ENCODE data around the gene SELPLG.

The SELPLG gene

GRCh38 chr12:108653922-108654321 is 20.2 kb upstream of the SELPLG start:
- Histone ChIP-seq H3F3A (ENCODE audit: insufficient read depth, low read length) (peaks cover 2% of the 10 kb centered on the region; the same call in 1 of the 2 replicates), H3K79me2 (ENCODE audit: low read length) (peaks cover 40% of the 10 kb centered on the region), H2AFZ (ENCODE audit: low read length) (no peak overlapping the region), H3K4me2 (ENCODE audit: low read depth, low read length) (no peak overlapping the region), H3K27me3 (replicated peaks; ENCODE audit: insufficient read depth, low read length) (no peaks in the 10 kb centered on the region), H3K36me3 (replicated peaks; ENCODE audit: insufficient read depth, low read length) (peaks cover 11% of the 10 kb centered on the region), H4K20me1 (ENCODE audit: insufficient read depth, low read length) (no peaks in the 10 kb centered on the region), H3K27ac (ENCODE audit: low read length) (no peak overlapping the region), H3K9me2 (replicated peaks; ENCODE audit: insufficient read depth, low read length) (no peaks in the 10 kb centered on the region), H3K9ac (ENCODE audit: low read length) (no peak overlapping the region), H3K9me3 (replicated peaks; ENCODE audit: insufficient read depth, low read length) (no peaks in the 10 kb centered on the region), H3K4me3 (ENCODE audit: low read length) (no peak overlapping the region), H3K4me1 (ENCODE audit: low read length) (no peaks in the 10 kb centered on the region)
- DNase-seq = no peak
- no peak for TF ChIP-seq EZH2 (optimal IDR thresholded peaks at IDR 0.05; ENCODE audit: low read depth, low read length)
- no peak for TF ChIP-seq CTCF (IDR thresholded peaks at IDR 0.05; ENCODE audit: low read length)
- TF ChIP-seq EZH2phosphoT487 (IDR thresholded peaks at IDR 0.05; ENCODE audit: low read length) = no peak

- peaks cover 40% of the 10 kb centered on the region for H3K79me2 ChIP-seq (ENCODE audit: low read length)
- no peak overlapping the region for H2AFZ ChIP-seq (ENCODE audit: low read length)
- no peaks in the 10 kb centered on the region for H3K9me2 ChIP-seq (replicated peaks; ENCODE audit: insufficient read depth, low read length)
- no peaks in the 10 kb centered on the region for H3K4me1 ChIP-seq (ENCODE audit: low read length)
- H3K9ac ChIP-seq (ENCODE audit: low read length) = no peak overlapping the region
- H3K9me3 ChIP-seq (replicated peaks; ENCODE audit: insufficient read depth, low read length) = no peaks in the 10 kb centered on the region
- no peaks in the 10 kb centered on the region for H3K27me3 ChIP-seq (replicated peaks; ENCODE audit: insufficient read depth, low read length)
- no peak overlapping the region for H3K4me2 ChIP-seq (ENCODE audit: low read depth, low read length)
- no peak overlapping the region for H3K4me3 ChIP-seq (ENCODE audit: low read length)
- TF ChIP-seq EZH2phosphoT487 (IDR thresholded peaks at IDR 0.05; ENCODE audit: low read length) = no peak
- TF ChIP-seq EZH2 (optimal IDR thresholded peaks at IDR 0.05; ENCODE audit: low read depth, low read length) = no peak
- TF ChIP-seq CTCF (IDR thresholded peaks at IDR 0.05; ENCODE audit: low read length) = no peak
- peaks cover 13% of the 10 kb centered on the region; the same call in 1 of the 2 replicates for H3K36me3 ChIP-seq (replicated peaks; ENCODE audit: insufficient read depth, low read length)
- DNase-seq = no peak
- H3F3A ChIP-seq (ENCODE audit: insufficient read depth, low read length) = peaks cover 8% of the 10 kb centered on the region; the same call in 1 of the 2 replicates
- H4K20me1 ChIP-seq (ENCODE audit: insufficient read depth, low read length) = no peaks in the 10 kb centered on the region
- no peak overlapping the region for H3K27ac ChIP-seq (ENCODE audit: low read length)
Observed at GRCh38 chr12:108653082-108653516, 19.4 kb upstream of the SELPLG start.

GRCh38 chr12:108650083-108650482 is 16.4 kb upstream of the SELPLG start:
- TF ChIP-seq CTCF (IDR thresholded peaks at IDR 0.05; ENCODE audit: low read length) (no peak), EZH2phosphoT487 (IDR thresholded peaks at IDR 0.05; ENCODE audit: low read length) (no peak), EZH2 (optimal IDR thresholded peaks at IDR 0.05; ENCODE audit: low read depth, low read length) (no peak)
- Histone ChIP-seq H3K27me3 (replicated peaks; ENCODE audit: insufficient read depth, low read length) (no peaks in the 10 kb centered on the region), H3K4me1 (ENCODE audit: low read length) (no peaks in the 10 kb centered on the region), H3K9ac (ENCODE audit: low read length) (no peak overlapping the region), H3K9me3 (replicated peaks; ENCODE audit: insufficient read depth, low read length) (no peaks in the 10 kb centered on the region), H3K27ac (ENCODE audit: low read length) (no peak overlapping the region), H2AFZ (ENCODE audit: low read length) (no peak overlapping the region), H3K4me3 (ENCODE audit: low read length) (no peak overlapping the region), H4K20me1 (ENCODE audit: insufficient read depth, low read length) (no peaks in the 10 kb centered on the region), H3K4me2 (ENCODE audit: low read depth, low read length) (no peak overlapping the region), H3K9me2 (replicated peaks; ENCODE audit: insufficient read depth, low read length) (no peaks in the 10 kb centered on the region), H3K36me3 (replicated peaks; ENCODE audit: insufficient read depth, low read length) (peaks cover 9% of the 10 kb centered on the region; the same call in 1 of the 2 replicates), H3K79me2 (ENCODE audit: low read length) (peaks cover 44% of the 10 kb centered on the region), H3F3A (ENCODE audit: insufficient read depth, low read length) (peaks cover 8% of the 10 kb centered on the region; the same call in 1 of the 2 replicates)
- DNase-seq = no peak
